IMR-90 (cell line): Measurements from ENCODE around the gene EML3. TPM values are rescaled to one million over a fixed set of nuclear protein-coding genes. Genes with fewer than 3 reads are reported as not detected.

Experiments
- ATAC-seq: fragments of 200-7000 bp; cut with Tn5 transposase; 2 replicates; pipeline ENCODE4 v1.9.1; 2020; ENCODE audit warnings: low read depth, mild to moderate bottlenecking, moderate library complexity
- BruUV-seq: library from RNA; stranded (reverse); fragments of 400-500 nt; replicated peaks from 2 replicates; lab custom pipeline; 2021; lab: Mats Ljungman, UMichigan
- CTCF ChIA-PET: fragments of 300-600 bp; formaldehyde crosslinking; extraction: SDS; loops from one replicate; lab custom pipeline; 2021; ENCODE audit warnings: antibody characterized with exemption; lab: Yijun Ruan, JAX
- POLR2A ChIA-PET: fragments of 300-600 bp; sonication (Branson Sonifier 250); formaldehyde crosslinking; loops from one replicate; lab custom pipeline; 2022; ENCODE audit warnings: antibody characterized with exemption; ENCODE audit not compliant: unreplicated experiment; lab: Charles Lee
- DNase-seq: peaks from one replicate; pipeline ENCODE4 v3.0.0; 2013
- H2AFZ ChIP-seq: replicated peaks from 2 replicates; pipeline ENCODE3; 2013; ENCODE audit warnings: low read length, mild to moderate bottlenecking; ENCODE audit not compliant: poor library complexity
- H2AK5ac ChIP-seq: 2 replicates; pipeline ENCODE4 v1.6.1; 2013; ENCODE audit warnings: low read depth, low read length, inconsistent platforms
- H2AK9ac ChIP-seq: replicated peaks from 2 replicates; pipeline ENCODE3; 2013; ENCODE audit warnings: mild to moderate bottlenecking, low read depth, low read length, moderate library complexity; ENCODE audit not compliant: poor library complexity
- H2BK120ac ChIP-seq: 2 replicates; pipeline ENCODE4 v1.6.1; 2013; ENCODE audit warnings: low read depth, low read length, inconsistent platforms
- H2BK15ac ChIP-seq: 3 replicates; pipeline ENCODE4 v1.6.1; 2013; ENCODE audit warnings: low read depth, low read length, inconsistent platforms
- H2BK20ac ChIP-seq: 2 replicates; pipeline ENCODE4 v1.6.1; 2013; ENCODE audit warnings: low read depth, mild to moderate bottlenecking, inconsistent platforms, low read length, moderate library complexity
- H2BK5ac ChIP-seq: 2 replicates; pipeline ENCODE4 v1.6.1; 2013; ENCODE audit warnings: mild to moderate bottlenecking, low read depth, low read length, inconsistent platforms; ENCODE audit not compliant: poor library complexity, severe bottlenecking
- H3K14ac ChIP-seq: replicated peaks from 2 replicates; pipeline ENCODE4 v1.6.1; 2013; ENCODE audit warnings: low read depth, low read length, inconsistent platforms
- H3K18ac ChIP-seq: 2 replicates; pipeline ENCODE4 v1.6.1; 2013; ENCODE audit warnings: low read depth, low read length, control low read depth
- H3K23ac ChIP-seq: 2 replicates; pipeline ENCODE4 v1.6.1; 2013; ENCODE audit warnings: low read depth, low read length, inconsistent platforms
- H3K27ac ChIP-seq: 2 replicates; pipeline ENCODE4 v1.5.1; 2013; ENCODE audit warnings: mild to moderate bottlenecking, control low read depth, low read length; ENCODE audit not compliant: insufficient read depth
- H3K27me3 ChIP-seq: 2 replicates; pipeline ENCODE4 v1.6.1; 2013; ENCODE audit warnings: low read length; ENCODE audit not compliant: control insufficient read depth, insufficient read depth
- H3K36me3 ChIP-seq: 2 replicates; pipeline ENCODE4 v1.6.1; 2013; ENCODE audit warnings: low read length, mixed read lengths; ENCODE audit not compliant: control insufficient read depth, insufficient read depth
- H3K4ac ChIP-seq: 2 replicates; pipeline ENCODE4 v1.6.1; 2013; ENCODE audit warnings: low read depth, low read length, inconsistent platforms
- H3K4me1 ChIP-seq: 2 replicates; pipeline ENCODE4 v1.6.1; 2013; ENCODE audit warnings: low read length, mixed read lengths; ENCODE audit not compliant: control insufficient read depth, insufficient read depth
- H3K4me2 ChIP-seq: 2 replicates; pipeline ENCODE4 v1.6.1; 2013; ENCODE audit warnings: low read depth, mild to moderate bottlenecking, control low read depth, low read length, moderate library complexity
- H3K4me3 ChIP-seq: 2 replicates; pipeline ENCODE4 v1.5.1; 2013; ENCODE audit warnings: low read depth, mild to moderate bottlenecking, control low read depth, low read length, moderate library complexity; ENCODE audit not compliant: insufficient read depth
- H3K56ac ChIP-seq: 2 replicates; pipeline ENCODE4 v1.6.1; 2013; ENCODE audit warnings: low read length, inconsistent platforms; ENCODE audit not compliant: insufficient read depth; ENCODE audit errors: extremely low read depth
- H3K79me1 ChIP-seq, 2 experiments: 2 replicates each; pipeline ENCODE4 v1.6.1; 2013; ENCODE audit warnings: low read length in 2 of 2, inconsistent platforms in 1 of 2, low read depth in 1 of 2
- H3K9ac ChIP-seq: 2 replicates; pipeline ENCODE4 v1.6.1; 2013; ENCODE audit warnings: low read depth, low read length, control low read depth
- H3K9me1 ChIP-seq: 2 replicates; pipeline ENCODE4 v1.6.1; 2013; ENCODE audit warnings: low read length, inconsistent platforms; ENCODE audit not compliant: insufficient read depth
- H3K9me3 ChIP-seq: 2 replicates; pipeline ENCODE4 v1.6.1; 2013; ENCODE audit warnings: low read length; ENCODE audit not compliant: control insufficient read depth, insufficient read depth
- H4K20me1 ChIP-seq: 2 replicates; pipeline ENCODE4 v1.6.1; 2013; ENCODE audit warnings: low read length, inconsistent platforms; ENCODE audit not compliant: insufficient read depth
- H4K5ac ChIP-seq: 2 replicates; pipeline ENCODE4 v1.6.1; 2013; ENCODE audit warnings: mild to moderate bottlenecking, low read depth, low read length, control low read depth
- H4K8ac ChIP-seq, 2 experiments: 2 replicates each; pipeline ENCODE4 v1.6.1; 2013; ENCODE audit warnings: low read depth in 2 of 2, low read length in 2 of 2, control low read depth in 1 of 2, inconsistent platforms in 1 of 2
- H4K91ac ChIP-seq: 2 replicates; pipeline ENCODE4 v1.6.1; 2013; ENCODE audit warnings: low read depth, low read length, inconsistent platforms; ENCODE audit not compliant: insufficient read depth
- BHLHE40 ChIP-seq: fragments of 150-350 bp; IDR thresholded peaks from 2 replicates; pipeline ENCODE4 v1.6.1; 2016; ENCODE audit warnings: mild to moderate bottlenecking, low read depth, low read length
- CEBPB ChIP-seq: IDR thresholded peaks from 2 replicates; pipeline ENCODE4 v1.6.1; 2012; ENCODE audit warnings: low read depth, low read length, improper control_type of control experiment
- ELK1 ChIP-seq: fragments of 150-350 bp; IDR thresholded peaks from 2 replicates; pipeline ENCODE4 v1.6.1; 2016; ENCODE audit warnings: low read depth, mild to moderate bottlenecking, low read length, moderate library complexity, borderline replicate concordance
- FOS ChIP-seq: fragments of 150-350 bp; IDR thresholded peaks from 2 replicates; pipeline ENCODE4 v1.6.1; 2016; ENCODE audit warnings: low read depth, low read length
- MXI1 ChIP-seq: IDR thresholded peaks from 2 replicates; pipeline ENCODE4 v1.6.1; 2012; ENCODE audit warnings: low read depth, mild to moderate bottlenecking, low read length, moderate library complexity, borderline replicate concordance
- POLR2A ChIP-seq: IDR thresholded peaks from 2 replicates; pipeline ENCODE4 v1.6.1; 2012; ENCODE audit warnings: mild to moderate bottlenecking, low read depth, low read length
- SMC3 ChIP-seq: fragments of 150-350 bp; IDR thresholded peaks from 2 replicates; pipeline ENCODE4 v1.6.1; 2016; ENCODE audit warnings: low read depth, mild to moderate bottlenecking, antibody characterized with exemption, low read length, moderate library complexity
- WGBS, 2 experiments: methylation state at CpG; one replicate each; pipeline versions ENCODE4 v1.1.5 to v1.1.7; 2013; ENCODE audit warnings: missing lambda C conversion rate in 2 of 2; ENCODE audit not compliant: insufficient read length in 1 of 2; ENCODE audit errors: extremely low coverage in 2 of 2; 5-methylcytosine and 5-hydroxymethylcytosine counted together
- dilution Hi-C: fragments of 300-500 bp; cut with HindIII; formaldehyde crosslinking; loops from one replicate; pipeline ENCODE4 v1.14.3; 2018; ENCODE audit warnings: low sequenced_read_pairs; ENCODE audit not compliant: unreplicated experiment
- in situ Hi-C: fragments of 300-500 bp; cut with MboI; formaldehyde crosslinking; loops from 3 replicates; pipeline ENCODE4 v1.14.3; 2019; ENCODE audit warnings: low sequenced_read_pairs, inconsistent platforms, mixed read lengths
- intact Hi-C: fragments of 100-400 bp; cut with micrococcal nuclease; formaldehyde crosslinking; loops from 2 replicates; pipeline ENCODE4 v1.10.0; 2022
- polyA plus RNA-seq, 3 experiments: library from polyadenylated mRNA; depleted of rRNA; stranded (reverse); fragments of >200 nt; gene quantifications; 2 replicates each; pipeline ENCODE4 v1.2.3, GENCODE V29; 2012; ENCODE audit warnings: low replicate concordance in 1 of 3
- total RNA-seq: library from RNA; depleted of rRNA; stranded (reverse); fragments of >200 nt; gene quantifications from 2 replicates; pipeline ENCODE4 v1.2.3, GENCODE V29; 2012

Gene EML3
- total and polyA plus RNA-seq, 2 of the 4 experiments (the other 2 are of a cell fraction) = 5.0 to 24.7 TPM

GRCh38 chr11:62575837-62576236 is 36.7 kb downstream of the EML3 start:
- no TSS peak for BruUV-seq
- POLR2A ChIA-PET = no interaction called here
- H3K4ac ChIP-seq = peak overlapping the region; percentile 99
- H3K4me2 ChIP-seq = peak overlapping the region; percentile 81; the same call in 1 of the 2 replicates
- in situ Hi-C loops (no loop called here), dilution Hi-C loops (no loop called here), intact Hi-C loops (no loop called here)
- no peak overlapping the region for H2AFZ ChIP-seq
- no peaks in the 10 kb centered on the region for H3K9me3 ChIP-seq
- H4K8ac ChIP-seq = peak overlapping the region in 1 of 2 experiments; percentile 99; a peak in 1 of 4 replicates
- H2BK20ac ChIP-seq = no peak overlapping the region
- H3K18ac ChIP-seq = no peak overlapping the region
- peak overlapping the region; percentile 91 for H3K27ac ChIP-seq
- H3K27me3 ChIP-seq = no peaks in the 10 kb centered on the region
- no peak overlapping the region for H4K5ac ChIP-seq
- H3K56ac ChIP-seq = no peak overlapping the region
- H2AK5ac ChIP-seq = 0 out of 2 replicates have a peak overlapping the region, but pooled peaks have one; percentile 96
- H2BK15ac ChIP-seq = no peak overlapping the region
- 0 out of 2 replicates have a peak overlapping the region, but pooled peaks have one; percentile 40 for H4K91ac ChIP-seq
- no peak overlapping the region for H2BK120ac ChIP-seq
- TF ChIP-seq CEBPB (no peak), MXI1 (no peak), ELK1 (no peak), SMC3 (no peak), POLR2A (no peak), BHLHE40 (no peak), FOS (no peak)
- H3K4me3 ChIP-seq = no peak overlapping the region
- CTCF ChIA-PET = no interaction called here
- peak overlapping the region; percentile 6 for H2BK5ac ChIP-seq
- peak overlapping the region; percentile 100 for H2AK9ac ChIP-seq
- DNase-seq (no peak), ATAC-seq (no peak)
- peak overlapping the region; percentile 96; the same call in 1 of the 2 replicates for H3K9ac ChIP-seq
- H3K4me1 ChIP-seq = peaks cover 12% of the 10 kb centered on the region
- peaks cover 11% of the 10 kb centered on the region for H3K9me1 ChIP-seq
- H3K36me3 ChIP-seq = peaks cover 38% of the 10 kb centered on the region
- peaks cover 23% of the 10 kb centered on the region for H4K20me1 ChIP-seq
- WGBS, 2 experiments = 93% methylated on average over 8 of the region's 14 CpGs; no CpG with 5 or more reads in 1 of the 2 experiments
- H3K23ac ChIP-seq = peak overlapping the region; percentile 98; the same call in 1 of the 2 replicates
- H3K14ac ChIP-seq = peak overlapping the region; percentile 100; the same call in 1 of the 2 replicates
- peaks cover 18 to 61% of the 10 kb centered on the region in 2 experiments for H3K79me1 ChIP-seq
